Measurements from ENCODE around the gene MED29. TPM values are rescaled to one million over a fixed set of nuclear protein-coding genes. Genes with fewer than 3 reads are reported as not detected.

The MED29 gene
- total RNA-seq, 1 donor from 2014 or later: 60.8 TPM

DNA sequence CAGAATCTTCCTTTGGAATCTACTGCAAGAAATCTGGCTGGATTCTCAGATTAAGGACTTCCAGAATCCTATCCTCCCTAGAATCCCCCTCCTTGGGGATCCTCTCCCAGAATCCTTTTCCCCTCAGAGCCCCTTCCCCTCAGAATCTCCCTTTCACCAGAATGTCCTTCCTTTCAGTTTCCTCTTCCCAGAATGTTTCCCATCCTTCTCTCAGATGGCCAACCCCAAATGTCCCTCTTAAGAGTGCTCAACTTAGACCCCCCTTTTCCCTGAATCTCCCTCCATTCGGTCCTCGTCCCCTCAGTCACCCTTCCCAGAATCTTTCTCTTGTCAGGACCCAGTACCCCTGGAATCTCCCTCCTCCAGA, 45.2 kb downstream of the MED29 start:
- Histone ChIP-seq H3K4me1 (peaks cover 10 to 23% of the 10 kb centered on the region in 2 donors), H3K27me3 (no peaks in the 10 kb centered on the region), H3K27ac (peak overlapping the region; percentile 72 to 85), H3K9me3 (no peaks in the 10 kb centered on the region), H3K36me3 (peaks cover 25 to 35% of the 10 kb centered on the region in 2 donors), H3K4me3 (peak overlapping the region; percentile 72 to 82)
- TF ChIP-seq, protein P1, sequence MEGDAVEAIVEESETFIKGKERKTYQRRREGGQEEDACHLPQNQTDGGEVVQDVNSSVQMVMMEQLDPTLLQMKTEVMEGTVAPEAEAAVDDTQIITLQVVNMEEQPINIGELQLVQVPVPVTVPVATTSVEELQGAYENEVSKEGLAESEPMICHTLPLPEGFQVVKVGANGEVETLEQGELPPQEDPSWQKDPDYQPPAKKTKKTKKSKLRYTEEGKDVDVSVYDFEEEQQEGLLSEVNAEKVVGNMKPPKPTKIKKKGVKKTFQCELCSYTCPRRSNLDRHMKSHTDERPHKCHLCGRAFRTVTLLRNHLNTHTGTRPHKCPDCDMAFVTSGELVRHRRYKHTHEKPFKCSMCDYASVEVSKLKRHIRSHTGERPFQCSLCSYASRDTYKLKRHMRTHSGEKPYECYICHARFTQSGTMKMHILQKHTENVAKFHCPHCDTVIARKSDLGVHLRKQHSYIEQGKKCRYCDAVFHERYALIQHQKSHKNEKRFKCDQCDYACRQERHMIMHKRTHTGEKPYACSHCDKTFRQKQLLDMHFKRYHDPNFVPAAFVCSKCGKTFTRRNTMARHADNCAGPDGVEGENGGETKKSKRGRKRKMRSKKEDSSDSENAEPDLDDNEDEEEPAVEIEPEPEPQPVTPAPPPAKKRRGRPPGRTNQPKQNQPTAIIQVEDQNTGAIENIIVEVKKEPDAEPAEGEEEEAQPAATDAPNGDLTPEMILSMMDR (IDR thresholded peaks at IDR 0.05): no peak
- no peak for DNase-seq (ENCODE audit: low spot score in 2 of 2)
- intact Hi-C loops (cut with DNase I): loop anchor here (1.0 to 2.0 kb wide), 5 partner anchors 9 to 94 kb away; partner anchors contain the start of genes MED29, PAF1, PLEKHG2 and SAMD4B

DNA sequence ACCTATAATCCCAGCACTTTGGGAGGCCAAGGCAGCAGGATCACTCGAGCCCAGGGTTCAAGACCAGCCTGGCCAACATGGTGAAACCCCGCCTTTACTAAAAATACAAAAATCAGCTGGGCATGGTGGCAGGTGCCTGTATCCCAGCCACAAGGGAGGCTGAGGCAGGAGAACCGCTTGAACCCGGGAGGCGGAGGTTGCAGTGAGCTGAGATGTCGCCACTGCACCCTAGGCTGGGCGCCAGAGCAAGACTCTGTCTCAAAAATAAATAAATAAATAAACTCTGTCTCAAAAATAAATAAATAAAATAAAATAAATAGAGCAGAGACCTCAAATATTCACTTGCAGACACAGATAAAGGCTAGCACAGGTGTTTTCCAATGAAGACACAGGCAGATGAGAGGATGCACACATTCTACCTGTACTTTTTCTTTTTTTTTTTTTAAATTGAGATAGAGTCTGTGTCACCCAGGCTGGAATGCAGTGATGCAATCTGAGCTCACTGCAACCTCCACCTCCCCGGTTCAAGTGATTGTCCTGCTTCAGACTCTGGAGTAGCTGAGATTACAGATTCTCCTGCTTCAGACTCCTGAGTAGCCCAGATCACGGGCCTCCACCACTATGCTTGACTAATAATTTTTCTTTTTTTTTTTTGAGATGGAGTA, 47.2 kb downstream of the MED29 start:
- Histone ChIP-seq H3K4me1 (peaks cover 10 to 23% of the 10 kb centered on the region in 2 donors), H3K27ac (no peak overlapping the region), H3K36me3 (peaks cover 12 to 16% of the 10 kb centered on the region in 2 donors), H3K9me3 (no peaks in the 10 kb centered on the region), H3K27me3 (no peaks in the 10 kb centered on the region), H3K4me3 (no peak overlapping the region)
- TF ChIP-seq, protein P1 (IDR thresholded peaks at IDR 0.05): no peak
- no peak for DNase-seq (ENCODE audit: low spot score in 2 of 2)
- intact Hi-C loops (cut with DNase I): no loop called here

DNA sequence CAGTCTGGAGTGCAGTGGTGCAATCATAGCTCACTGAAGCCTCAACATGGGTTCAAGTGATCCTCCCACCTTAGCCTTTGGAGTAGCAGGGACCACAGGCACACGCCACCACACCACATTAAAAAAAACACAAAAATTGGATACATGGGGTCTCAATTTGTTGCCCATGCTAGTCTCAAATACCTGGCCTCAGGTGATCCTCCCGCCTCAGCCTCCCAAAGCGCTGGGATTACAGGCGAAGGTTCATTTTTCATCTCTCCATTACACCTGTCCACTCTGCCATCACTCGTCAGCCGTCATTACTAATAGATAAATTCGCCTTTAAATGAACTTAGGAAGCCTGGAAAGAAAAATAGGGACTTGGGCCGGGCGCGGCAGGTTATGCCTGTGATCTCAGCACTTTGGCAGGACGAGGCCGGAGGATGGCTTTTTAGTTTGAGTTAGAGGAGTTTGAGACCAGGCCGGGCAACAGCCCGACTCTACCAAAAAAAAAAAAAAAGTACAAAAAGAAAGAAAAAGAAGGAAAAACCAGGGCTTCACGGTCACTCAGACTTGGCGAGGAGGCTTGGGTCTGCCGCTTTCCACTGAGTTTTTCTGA, 53.5 kb downstream of the MED29 start:
- DNase-seq (ENCODE audit: low spot score in 2 of 2): no peak
- TF ChIP-seq, protein P1 (IDR thresholded peaks at IDR 0.05): no peak
- peak overlapping the region; percentile 86 to 92 for H3K4me3 ChIP-seq
- H3K27me3 ChIP-seq: no peaks in the 10 kb centered on the region
- H3K36me3 ChIP-seq: peaks cover 4 to 17% of the 10 kb centered on the region in 2 donors
- H3K27ac ChIP-seq: peak overlapping the region; percentile 91 to 96
- H3K4me1 ChIP-seq: peaks cover 13 to 32% of the 10 kb centered on the region in 2 donors
- no peaks in the 10 kb centered on the region for H3K9me3 ChIP-seq
- intact Hi-C loops (cut with DNase I): loop anchor here (1.0 to 10.0 kb wide), 5 partner anchors 8 to 320 kb away; partner anchors contain the start of genes EID2B, PAK4, SAMD4B and TIMM50

DNA sequence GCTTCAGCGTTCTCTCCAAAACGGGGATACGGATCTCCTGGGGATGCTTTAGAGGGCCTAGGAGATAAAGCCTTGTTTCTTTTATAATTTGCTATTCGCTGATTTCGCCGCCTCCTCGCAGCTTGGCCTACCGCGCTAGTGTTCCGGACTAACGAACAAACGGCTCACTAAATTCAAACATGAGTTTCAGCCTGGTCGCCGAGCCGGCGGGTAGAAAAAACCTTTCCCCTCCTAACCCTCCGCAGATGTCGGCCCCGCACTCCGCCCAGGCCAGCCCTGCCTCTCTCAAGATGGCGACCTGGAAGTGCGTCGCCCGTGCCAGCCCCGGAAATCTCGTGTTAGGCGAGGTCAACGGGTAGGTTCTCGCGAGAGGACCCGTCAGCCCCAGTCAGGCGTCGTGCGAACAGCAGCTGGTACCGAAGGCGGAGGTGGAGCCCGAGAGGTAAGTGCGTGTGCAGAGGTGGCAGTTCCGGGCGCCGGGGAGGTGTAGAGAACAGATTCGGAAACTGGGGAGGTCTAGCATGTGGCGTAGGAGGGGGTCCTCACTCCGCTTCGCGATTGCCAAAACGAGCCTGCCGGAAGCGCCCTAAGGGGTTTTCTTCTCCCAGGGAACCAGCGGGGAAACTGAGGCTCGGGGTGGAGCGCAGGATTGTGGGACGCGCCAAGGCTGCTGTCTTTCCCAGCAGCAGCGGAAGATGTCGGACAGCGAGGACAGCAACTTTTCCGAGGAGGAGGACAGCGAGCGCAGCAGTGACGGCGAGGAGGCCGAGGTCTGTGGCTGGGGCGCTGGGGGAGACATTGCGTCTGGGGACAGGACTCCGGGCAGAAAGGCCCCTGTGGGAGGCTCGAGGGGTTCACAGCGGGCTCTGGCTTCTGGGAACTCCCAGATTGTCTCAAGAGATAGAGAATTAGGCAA, 54.3 kb downstream of the MED29 start, which contains the start of gene SUPT5H:
Gene SUPT5H, plus strand, starts transcription at position 387 of the 916 bp plus-strand sequence. Its CDS starts 309 bp downstream, at position 696.
- Histone ChIP-seq H3K9me3 (no peaks in the 10 kb centered on the region), H3K4me3 (peak within 1 kb of the TSS; percentile 86 to 92), H3K36me3 (peaks cover 9 to 17% of the 10 kb centered on the region in 2 donors), H3K27ac (peak within 1 kb of the TSS; percentile 91 to 96), H3K4me1 (peaks cover 13 to 32% of the 10 kb centered on the region in 2 donors), H3K27me3 (no peaks in the 10 kb centered on the region)
- intact Hi-C loops (cut with DNase I): loop anchor here (1.0 to 10.0 kb wide), 5 partner anchors 9 to 321 kb away; partner anchors contain the start of genes EID2B, PAK4, SAMD4B and TIMM50
- TF ChIP-seq, protein P1 (IDR thresholded peaks at IDR 0.05): no peak
- DNase-seq (ENCODE audit: low spot score in 2 of 2): peak; percentile 88 to 99
